HCT116 (cell line): ENCODE measurements around the gene TSPAN14. TPM values are rescaled to one million over a fixed set of nuclear protein-coding genes. Genes with fewer than 3 reads are reported as not detected.

Experiments used
- ATAC-seq: fragments of 200-7000 bp; cut with Tn5 transposase; 2 replicates; pipeline ENCODE4 v1.9.1; 2020; ENCODE audit warnings: mild to moderate bottlenecking, moderate library complexity
- BruUV-seq: library from RNA; stranded (reverse); fragments of 400-500 nt; replicated peaks from 2 replicates; lab custom pipeline; 2021; lab: Mats Ljungman, UMichigan
- CTCF ChIA-PET: fragments of 300-600 bp; sonication (Branson Sonifier 250); formaldehyde crosslinking; loops from one replicate; lab custom pipeline; 2021; ENCODE audit warnings: antibody characterized with exemption; lab: Charles Lee
- POLR2A ChIA-PET: fragments of 300-600, 350-600 bp; sonication (Branson Sonifier 250); formaldehyde crosslinking; loops from one replicate; lab custom pipeline; 2021; ENCODE audit warnings: antibody characterized with exemption; lab: Charles Lee
- RAD21 ChIA-PET, 2 experiments: fragments of 300-600 bp; sonication (Branson Sonifier 250); formaldehyde crosslinking; loops; one replicate each; lab custom pipeline; 2023; ENCODE audit warnings: low total read pairs in 2 of 2; ENCODE audit not compliant: uncharacterized antibody in 2 of 2, unreplicated experiment in 2 of 2, low non-redundant PET in 1 of 2; lab: Charles Lee
- DNase-seq: peaks from one replicate; pipeline ENCODE4 v3.0.0-alpha.2; 2010; ENCODE audit warnings: low read depth, low spot score
- H2AFZ ChIP-seq: fragments of 200-600 bp; shearing (Covaris generic), sonication (generic); 2 replicates; pipeline ENCODE4 v1.6.1; 2017; ENCODE audit warnings: low read depth, mixed run types, mixed read lengths, antibody characterized with exemption, low read length; ENCODE audit not compliant: poor library complexity, severe bottlenecking
- H3K27ac ChIP-seq: 2 replicates; pipeline ENCODE4 v1.5.1; 2012; ENCODE audit warnings: low read depth, low read length
- H3K27me3 ChIP-seq: fragments of 200-600 bp; sonication (generic); 2 replicates; pipeline ENCODE4 v1.6.1; 2016; ENCODE audit warnings: mixed run types, low read length, mixed read lengths; ENCODE audit not compliant: insufficient read depth
- H3K36me3 ChIP-seq, 2 experiments: fragments of 200-500 bp in 1 of 2; fragments of 200-600 bp in 1 of 2; sonication (Bioruptor generic) in 1 of 2; sonication (generic) in 1 of 2; 2 replicates each; pipeline versions ENCODE4 v1.5.1 to v1.6.1; 2014 to 2016; ENCODE audit warnings: low read length in 2 of 2, inconsistent platforms in 1 of 2, mixed read lengths in 1 of 2, mixed run types in 1 of 2; ENCODE audit not compliant: insufficient read depth in 2 of 2, control insufficient read depth in 1 of 2
- H3K4me1 ChIP-seq, 2 experiments: fragments of 200-600 bp in 1 of 2; sonication (generic) in 1 of 2; 2 replicates each; pipeline versions ENCODE4 v1.5.1 to v1.6.1; 2012 to 2017; ENCODE audit warnings: low read length in 2 of 2, inconsistent platforms in 1 of 2, mild to moderate bottlenecking in 1 of 2, mixed read lengths in 1 of 2, mixed run types in 1 of 2, moderate library complexity in 1 of 2; ENCODE audit not compliant: insufficient read depth in 2 of 2, control insufficient read depth in 1 of 2
- H3K4me2 ChIP-seq: fragments of 200-600 bp; sonication (generic); 2 replicates; pipeline ENCODE4 v1.6.1; 2017; ENCODE audit warnings: mixed run types, low read length, mixed read lengths
- H3K4me3 ChIP-seq, 2 experiments: fragments of 200-600 bp in 1 of 2; sonication (generic) in 1 of 2; replicated peaks in 1 of 2; 2 replicates each; pipeline ENCODE4 v1.5.1; 2011 to 2016; ENCODE audit warnings: low read length in 2 of 2, control low read depth in 1 of 2, low read depth in 1 of 2, mild to moderate bottlenecking in 1 of 2, mixed read lengths in 1 of 2, mixed run types in 1 of 2
- H3K79me2 ChIP-seq: fragments of 200-600 bp; sonication (generic); 2 replicates; pipeline ENCODE4 v1.6.1; 2017; ENCODE audit warnings: mild to moderate bottlenecking, mixed run types, low read length, moderate library complexity, mixed read lengths; ENCODE audit not compliant: insufficient read depth
- H3K9ac ChIP-seq: fragments of 200-600 bp; sonication (generic); 2 replicates; pipeline ENCODE4 v1.6.1; 2016; ENCODE audit warnings: low read length, mixed read lengths
- H3K9me2 ChIP-seq: fragments of 200-600 bp; sonication (generic), shearing (Covaris generic); 2 replicates; pipeline ENCODE4 v1.6.1; 2017; ENCODE audit warnings: mixed run types, mild to moderate bottlenecking, moderate library complexity; ENCODE audit not compliant: insufficient read depth
- H3K9me3 ChIP-seq, 2 experiments: fragments of 200-500 bp in 1 of 2; fragments of 200-600 bp in 1 of 2; sonication (Bioruptor generic) in 1 of 2; sonication (generic) in 1 of 2; 2 replicates each; pipeline ENCODE4 v1.6.1; 2014 to 2017; ENCODE audit warnings: low read length in 2 of 2, mixed read lengths in 2 of 2, inconsistent platforms in 1 of 2, low read depth in 1 of 2, mild to moderate bottlenecking in 1 of 2, mixed run types in 1 of 2, moderate library complexity in 1 of 2; ENCODE audit not compliant: control insufficient read depth in 1 of 2, insufficient read depth in 1 of 2
- H4K20me1 ChIP-seq: fragments of 200-600 bp; sonication (generic), shearing (Covaris generic); 2 replicates; pipeline ENCODE4 v1.6.1; 2017; ENCODE audit warnings: mixed run types, mild to moderate bottlenecking, moderate library complexity; ENCODE audit not compliant: insufficient read depth
- ATF3 ChIP-seq: IDR thresholded peaks from 2 replicates; pipeline ENCODE4 v1.6.1; 2012
- CBX3 ChIP-seq: IDR thresholded peaks from 2 replicates; pipeline ENCODE4 v1.6.1; 2012; ENCODE audit warnings: low read depth
- CEBPB ChIP-seq: IDR thresholded peaks from 2 replicates; pipeline ENCODE4 v1.6.1; 2012; ENCODE audit warnings: low read depth
- CTCF ChIP-seq, 3 experiments: fragments of 200-600 bp in 1 of 3; sonication (generic) in 1 of 3; IDR thresholded peaks in 2 of 3; conservative IDR thresholded peaks in 1 of 3; 2 replicates each; pipeline ENCODE4 v1.5.1; 2012 to 2017; ENCODE audit warnings: low read depth in 2 of 3, low read length in 2 of 3, antibody characterized with exemption in 1 of 3, borderline replicate concordance in 1 of 3, control low read depth in 1 of 3, mild to moderate bottlenecking in 1 of 3, mixed read lengths in 1 of 3, mixed run types in 1 of 3, moderate library complexity in 1 of 3; ENCODE audit not compliant: insufficient read depth in 1 of 3
- ELF1 ChIP-seq: IDR thresholded peaks from 2 replicates; pipeline ENCODE4 v1.6.1; 2012; ENCODE audit warnings: low read depth, borderline replicate concordance
- EZH2 ChIP-seq: fragments of 200-600 bp; sonication (generic); IDR thresholded peaks from 2 replicates; pipeline ENCODE4 v1.6.1; 2017; ENCODE audit warnings: antibody characterized with exemption, mixed run types
- EZH2phosphoT487 ChIP-seq: fragments of 200-600 bp; IDR thresholded peaks from 2 replicates; pipeline ENCODE4 v1.6.1; 2018; ENCODE audit warnings: antibody characterized with exemption, borderline replicate concordance
- REST ChIP-seq: IDR thresholded peaks from 2 replicates; pipeline ENCODE4 v1.6.1; 2012; ENCODE audit warnings: low read depth
- SP1 ChIP-seq: IDR thresholded peaks from 2 replicates; pipeline ENCODE4 v1.6.1; 2012; ENCODE audit warnings: low read depth
- SRF ChIP-seq: IDR thresholded peaks from 2 replicates; pipeline ENCODE4 v1.6.1; 2012; ENCODE audit warnings: low read depth
- TCF7L2 ChIP-seq: IDR thresholded peaks from 2 replicates; pipeline ENCODE4 v1.7.0; 2011; ENCODE audit warnings: borderline replicate concordance, inconsistent platforms; ENCODE audit not compliant: insufficient read depth, insufficient read length; ENCODE audit errors: extremely low read depth
- YY1 ChIP-seq: IDR thresholded peaks from 2 replicates; pipeline ENCODE4 v1.6.1; 2011; ENCODE audit warnings: low read length, low read depth, moderate library complexity, mild to moderate bottlenecking; ENCODE audit not compliant: insufficient replicate concordance; ENCODE audit errors: extremely low read depth
- ZFX ChIP-seq: fragments of 450-650 bp; IDR thresholded peaks from 2 replicates; pipeline ENCODE4 v1.6.1; 2017
- ZNF274 ChIP-seq: fragments of 200-500 bp; sonication (Bioruptor generic); IDR thresholded peaks from 2 replicates; pipeline ENCODE4 v1.6.1; 2014; ENCODE audit warnings: mild to moderate bottlenecking, low read depth, low read length, inconsistent platforms
- intact Hi-C: fragments of 100-400 bp; cut with micrococcal nuclease; formaldehyde crosslinking; loops from 2 replicates; pipeline ENCODE4 v1.10.0; 2022
- total RNA-seq: library from RNA; stranded (reverse); gene quantifications from one replicate; pipeline ENCODE4 v1.2.1, GENCODE V29; 2021; ENCODE audit not compliant: unreplicated experiment

Gene TSPAN14
- total RNA-seq, 1 experiment from 2014 or later: 86.8 TPM

- TF ChIP-seq SRF (no peak), EZH2 (no peak), CBX3 (no peak), ZFX (no peak), ATF3 (no peak), EZH2phosphoT487 (no peak), ELF1 (no peak), TCF7L2 (no peak), ZNF274 (no peak)
- no TSS peak for BruUV-seq
- no peak for ATAC-seq
- Histone ChIP-seq H3K9me2 (no peaks in the 10 kb centered on the region), H2AFZ (no peak overlapping the region), H3K4me1 (peaks cover 0 to 8% of the 10 kb centered on the region in 2 experiments; a peak in 1 of 4 replicates), H4K20me1 (no peaks in the 10 kb centered on the region), H3K9ac (no peak overlapping the region), H3K79me2 (no peaks in the 10 kb centered on the region), H3K4me3 (no peak overlapping the region), H3K36me3 (no peaks in the 10 kb centered on the region), H3K27ac (no peak overlapping the region), H3K4me2 (no peak overlapping the region), H3K9me3 (no peaks in the 10 kb centered on the region), H3K27me3 (peaks cover 5% of the 10 kb centered on the region; the same call in 1 of the 2 replicates)
- DNase-seq: no peak
- ChIA-PET CTCF (no interaction called here), POLR2A (no interaction called here), RAD21 (no interaction called here)
- intact Hi-C loops: no loop called here
These were observed 91.3 kb downstream of the TSPAN14 start for GRCh38 chr10:80545258-80545881.

GRCh38 chr10:80552151-80552646, 98.1 kb downstream of the TSPAN14 start:
- no peaks in the 10 kb centered on the region for H3K36me3 ChIP-seq
- no TSS peak for BruUV-seq
- no peak overlapping the region for H3K4me2 ChIP-seq
- intact Hi-C loops: no loop called here
- no peak for DNase-seq
- no peaks in the 10 kb centered on the region for H3K79me2 ChIP-seq
- ChIA-PET RAD21 (no interaction called here), POLR2A (no interaction called here), CTCF (interaction anchor here (1.3 kb wide), 1 partner anchor 111 kb away, joined by 3 read pairs; no protein-coding TSS in a partner anchor)
- no peaks in the 10 kb centered on the region for H3K9me2 ChIP-seq
- no peak overlapping the region for H3K4me3 ChIP-seq
- H3K9me3 ChIP-seq: no peaks in the 10 kb centered on the region
- H3K4me1 ChIP-seq: no peaks in the 10 kb centered on the region
- H2AFZ ChIP-seq: no peak overlapping the region
- no peak overlapping the region for H3K27ac ChIP-seq
- H4K20me1 ChIP-seq: no peaks in the 10 kb centered on the region
- H3K27me3 ChIP-seq: peaks cover 5% of the 10 kb centered on the region; the same call in 1 of the 2 replicates
- no peak overlapping the region for H3K9ac ChIP-seq
- no peak for ATAC-seq
- TF ChIP-seq CEBPB: no peak
- no peak for TF ChIP-seq SP1
- TF ChIP-seq YY1: no peak
- TF ChIP-seq TCF7L2: no peak
- no peak for TF ChIP-seq REST
- TF ChIP-seq ZNF274: no peak
- no peak for TF ChIP-seq CTCF (IDR thresholded peaks at IDR 0.05 in 2 of 3, conservative IDR thresholded peaks at IDR 0.05 in 1 of 3; ENCODE audit: borderline replicate concordance in 1 of 3, insufficient read depth in 1 of 3, low read depth in 2 of 3, low read length in 2 of 3)
